Stimulated activated CD8-positive, alpha-beta memory T cell treated with anti-CD3 and anti-CD28 coated beads, Interleukin-15, amount 100 ng/mL, for 24 hours (primary cell): ENCODE measurements around the gene HMGCR.

Experiments used
- DNase-seq: peaks from one replicate; pipeline ENCODE4 v3.0.0-alpha.2; 2020; ENCODE audit warnings: low read depth

The HMGCR gene

GRCh38 chr5:75340714-75341478 is 3.9 kb downstream of the HMGCR start:
- DNase-seq: no peak

- DNase-seq: no peak
Observed at GRCh38 chr5:75341934-75342333, 4.9 kb downstream of the HMGCR start.

GRCh38 chr5:75342836-75343235 is 5.8 kb downstream of the HMGCR start:
- no peak for DNase-seq

- no peak for DNase-seq
Observed at GRCh38 chr5:75348241-75348640, 11.2 kb downstream of the HMGCR start.

GRCh38 chr5:75349663-75350062 is 12.6 kb downstream of the HMGCR start:
- no peak for DNase-seq

GRCh38 chr5:75351139-75351926 is 14.3 kb downstream of the HMGCR start:
- DNase-seq: no peak

GRCh38 chr5:75355236-75355635 is 18.2 kb downstream of the HMGCR start:
- no peak for DNase-seq

- no peak for DNase-seq
Observed at GRCh38 chr5:75356719-75357118, 19.7 kb downstream of the HMGCR start.

GRCh38 chr5:75358117-75358516 is 21.1 kb downstream of the HMGCR start:
- DNase-seq: no peak

- DNase-seq: no peak
Observed at GRCh38 chr5:75361310-75361709, 24.3 kb downstream of the HMGCR start.

- DNase-seq: no peak
Observed at GRCh38 chr5:75362474-75362975, 25.5 kb downstream of the HMGCR start.

- DNase-seq: no peak
Observed at GRCh38 chr5:75363111-75363510, 26.1 kb downstream of the HMGCR start.

GRCh38 chr5:75363726-75364495 is 26.9 kb downstream of the HMGCR start:
- no peak for DNase-seq

- no peak for DNase-seq
Observed at GRCh38 chr5:75364571-75365280, 27.7 kb downstream of the HMGCR start.

GRCh38 chr5:75365740-75366139 is 28.7 kb downstream of the HMGCR start:
- DNase-seq: no peak

- no peak for DNase-seq
Observed at GRCh38 chr5:75366787-75367186, 29.8 kb downstream of the HMGCR start.

- no peak for DNase-seq
Observed at GRCh38 chr5:75367401-75367800, 30.4 kb downstream of the HMGCR start.

- no peak for DNase-seq
Observed at GRCh38 chr5:75368391-75368790, 31.4 kb downstream of the HMGCR start.

- DNase-seq: no peak
Observed at GRCh38 chr5:75373862-75374261, 36.8 kb downstream of the HMGCR start.

- DNase-seq: no peak
Observed at GRCh38 chr5:75374394-75374814, 37.4 kb downstream of the HMGCR start.

- no peak for DNase-seq
Observed at GRCh38 chr5:75375414-75375813, 38.4 kb downstream of the HMGCR start.

- DNase-seq: no peak
Observed at GRCh38 chr5:75380099-75380498, 43.1 kb downstream of the HMGCR start.
